Stimulated activated memory B cell treated with anti-CD40 and anti-IgM and Interleukin-4, amounts not matched to agents 10 μg/mL and 1 μg/mL and 100 μg/mL, for 72 hours (primary cell): ENCODE data around the gene PSAP.
"Not testable (repeated sequence)": the region's sequence is repeated elsewhere in the genome, so short reads cannot be mapped to it uniquely, and the experiment has no call there.

Experiments
- ATAC-seq: fragments of 150-1000 bp; cut with Tn5 transposase; 2 replicates; pipeline ENCODE4 v1.10.0; 2021
- H3K27ac Mint-ChIP-seq: one replicate; pipeline ENCODE4 v1.8.0; 2022; ENCODE audit warnings: mild to moderate bottlenecking, mixed read lengths
- H3K27me3 Mint-ChIP-seq: one replicate; pipeline ENCODE4 v1.8.0; 2022; ENCODE audit warnings: mixed read lengths
- H3K36me3 Mint-ChIP-seq: one replicate; pipeline ENCODE4 v1.8.0; 2022; ENCODE audit warnings: mixed read lengths
- H3K4me1 Mint-ChIP-seq: one replicate; pipeline ENCODE4 v1.8.0; 2022; ENCODE audit warnings: mixed read lengths
- H3K4me3 Mint-ChIP-seq: one replicate; pipeline ENCODE4 v1.8.0; 2022; ENCODE audit warnings: mild to moderate bottlenecking, moderate library complexity, mixed read lengths
- H3K9me3 Mint-ChIP-seq: one replicate; pipeline ENCODE4 v1.8.0; 2022; ENCODE audit warnings: mixed read lengths

PSAP gene

DNA sequence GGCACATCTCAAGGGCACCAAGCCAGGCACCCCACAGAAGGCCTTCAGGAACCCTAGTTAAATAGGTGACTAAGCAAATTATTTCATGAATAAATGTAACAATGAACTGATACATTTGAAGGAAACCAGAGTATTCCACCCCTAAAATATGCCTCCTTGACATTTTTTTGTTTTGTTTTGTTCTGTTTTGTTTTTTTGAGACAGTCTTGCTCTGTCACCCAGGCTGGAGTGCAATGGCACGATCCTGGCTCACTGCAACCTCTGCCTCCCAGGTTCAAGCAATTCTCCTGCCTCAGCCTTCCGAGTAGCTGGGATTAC lies 30.2 kb upstream of the PSAP start:
- H3K4me1 Mint-ChIP-seq: peaks cover 53% of the 10 kb centered on the region
- not testable (repeated sequence) for H3K9me3 Mint-ChIP-seq, H3K27me3 Mint-ChIP-seq, H3K36me3 Mint-ChIP-seq, H3K4me3 Mint-ChIP-seq, ATAC-seq
- H3K27ac Mint-ChIP-seq: peak overlapping the region; percentile 15

DNA sequence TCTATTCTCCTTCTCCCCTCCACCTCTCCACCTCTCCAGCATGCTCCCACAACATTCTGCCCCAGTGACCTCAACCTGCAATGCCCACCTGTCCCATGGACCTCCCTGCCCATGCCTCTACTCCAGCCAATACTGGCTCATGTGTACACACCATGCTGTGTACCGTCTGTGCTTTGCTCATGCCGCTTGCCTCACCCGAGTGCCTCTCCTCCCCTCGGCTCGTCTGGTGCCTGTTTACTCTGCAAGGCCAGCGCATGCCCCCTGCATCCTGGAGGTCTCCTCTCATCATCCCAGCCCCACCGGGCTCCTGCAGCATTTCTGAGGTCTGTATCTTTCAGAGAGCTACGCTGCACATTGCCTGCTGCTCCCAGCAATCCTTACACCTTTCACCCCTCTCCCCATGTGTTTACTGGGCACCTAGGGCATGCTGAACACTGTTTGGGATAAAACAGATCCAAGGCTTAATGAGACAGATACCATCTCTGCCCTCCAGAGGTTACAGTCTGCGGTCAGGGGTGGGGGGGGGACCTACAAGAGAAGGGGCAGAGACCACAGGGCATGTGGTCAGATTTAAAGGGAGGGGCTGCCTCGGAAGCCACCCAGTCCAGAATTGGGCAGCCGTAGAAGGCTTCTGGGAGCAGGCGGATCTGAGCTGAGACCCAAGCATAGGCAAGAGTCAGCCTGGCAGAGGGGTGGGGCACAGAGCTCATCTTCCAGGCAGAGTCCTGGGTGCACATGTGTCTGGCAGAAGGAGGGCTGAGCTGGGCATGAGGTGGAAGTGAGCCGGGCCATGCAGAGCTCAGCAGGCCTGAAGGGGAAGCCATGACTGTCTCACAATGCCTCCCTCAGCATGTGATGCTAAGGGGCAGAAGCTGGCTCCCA lies 29.6 kb upstream of the PSAP start:
- no peaks in the 10 kb centered on the region for H3K36me3 Mint-ChIP-seq
- peak overlapping the region; percentile 11 for H3K27ac Mint-ChIP-seq
- H3K27me3 Mint-ChIP-seq: no peaks in the 10 kb centered on the region
- H3K4me3 Mint-ChIP-seq: no peak overlapping the region
- H3K9me3 Mint-ChIP-seq: no peaks in the 10 kb centered on the region
- peaks cover 53% of the 10 kb centered on the region for H3K4me1 Mint-ChIP-seq
- ATAC-seq: no peak

DNA sequence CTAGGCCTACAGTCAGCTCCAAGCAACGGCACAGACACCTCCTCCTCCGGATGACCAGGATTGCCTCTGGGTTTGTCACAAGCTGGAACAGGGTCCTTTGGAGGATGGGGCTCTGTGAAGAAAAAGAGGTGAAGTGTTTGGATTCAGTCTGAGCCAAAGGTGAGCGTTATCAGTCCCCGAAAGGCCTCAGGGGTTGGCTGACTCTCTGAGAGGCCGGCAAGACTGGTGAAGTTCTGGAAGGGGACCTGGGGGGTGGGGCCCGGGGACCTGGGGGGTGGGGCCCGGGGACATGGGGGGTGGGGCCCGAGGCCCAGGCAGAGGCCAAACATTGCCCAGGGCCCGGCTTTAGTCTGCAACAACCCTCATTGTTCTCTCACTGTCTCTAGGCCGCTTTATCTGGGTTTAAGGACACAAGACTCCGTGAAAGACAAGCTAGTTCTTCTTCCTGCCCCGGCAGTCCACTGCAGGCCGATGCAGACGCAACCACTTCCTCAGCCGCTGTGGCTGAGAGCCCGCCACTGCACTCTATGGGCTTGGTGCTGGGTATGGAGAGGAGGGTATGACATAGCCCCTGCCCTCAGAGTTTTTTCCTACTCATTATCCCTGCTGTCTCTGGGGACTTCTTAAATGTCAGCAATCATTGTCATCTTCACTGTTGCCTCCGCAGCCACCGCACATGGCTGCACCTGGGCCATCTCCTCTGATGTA lies 27.4 kb upstream of the PSAP start:
- Mint-ChIP-seq H3K9me3 (no peaks in the 10 kb centered on the region), H3K27ac (peak overlapping the region; percentile 62), H3K36me3 (no peaks in the 10 kb centered on the region), H3K27me3 (no peaks in the 10 kb centered on the region), H3K4me3 (peak overlapping the region; percentile 13), H3K4me1 (peaks cover 56% of the 10 kb centered on the region)
- peak; percentile 96 for ATAC-seq

DNA sequence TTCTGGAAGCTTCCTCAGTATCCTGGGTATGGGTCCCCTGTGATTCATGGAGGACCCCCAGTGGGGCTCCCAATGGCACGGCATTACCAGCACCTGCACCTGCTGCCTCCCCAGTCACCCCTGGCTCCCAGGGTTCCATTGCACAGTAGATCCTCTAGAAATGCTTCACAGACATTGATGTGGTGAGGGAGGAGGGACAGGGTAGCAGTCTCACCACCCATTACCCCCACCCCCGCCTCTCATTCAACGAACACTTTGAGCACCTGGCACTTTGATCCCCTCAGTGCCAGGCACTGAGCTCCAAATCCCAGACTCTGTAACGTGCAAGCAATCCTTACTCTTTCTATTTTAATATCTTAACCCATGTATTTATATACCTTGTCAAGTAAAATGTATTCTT lies 26.8 kb upstream of the PSAP start:
- Mint-ChIP-seq H3K27ac (peak overlapping the region; percentile 62), H3K4me3 (no peak overlapping the region), H3K9me3 (no peaks in the 10 kb centered on the region), H3K27me3 (no peaks in the 10 kb centered on the region), H3K4me1 (peaks cover 56% of the 10 kb centered on the region), H3K36me3 (no peaks in the 10 kb centered on the region)
- ATAC-seq: no peak

DNA sequence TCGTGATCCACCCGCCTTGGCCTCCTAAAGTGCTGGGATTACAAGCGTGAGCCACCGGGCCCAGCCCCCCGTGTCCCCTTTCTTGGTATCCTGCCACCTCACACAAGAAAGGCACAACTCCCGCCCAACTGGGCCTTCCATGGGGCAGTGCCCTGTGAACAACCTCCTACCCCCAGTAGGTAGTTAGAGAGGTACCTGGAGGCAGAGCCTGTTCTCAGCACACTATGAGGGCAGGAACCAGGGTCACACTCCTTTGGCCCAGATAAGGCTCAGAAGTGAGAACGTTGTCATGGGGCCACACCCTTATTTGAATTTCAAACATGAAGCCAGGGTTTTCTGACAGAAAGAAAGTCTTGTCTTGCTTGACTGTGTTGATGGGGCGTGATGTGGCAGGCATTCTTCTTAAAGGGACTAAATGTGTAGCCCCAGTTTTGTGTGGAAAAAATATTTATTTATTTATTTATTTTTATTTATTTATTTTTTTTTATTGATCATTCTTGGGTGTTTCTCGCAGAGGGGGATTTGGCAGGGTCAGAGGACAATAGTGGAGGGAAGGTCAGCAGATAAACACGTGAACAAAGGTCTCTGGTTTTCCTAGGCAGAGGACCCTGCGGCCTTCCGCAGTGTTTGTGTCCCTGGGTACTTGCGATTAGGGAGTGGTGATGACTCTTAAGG lies 23.8 kb upstream of the PSAP start:
- Mint-ChIP-seq H3K4me3 (peak overlapping the region; percentile 19), H3K4me1 (peaks cover 45% of the 10 kb centered on the region), H3K27ac (peak overlapping the region; percentile 33)
- not testable (repeated sequence) for ATAC-seq, H3K27me3 Mint-ChIP-seq, H3K9me3 Mint-ChIP-seq, H3K36me3 Mint-ChIP-seq

DNA sequence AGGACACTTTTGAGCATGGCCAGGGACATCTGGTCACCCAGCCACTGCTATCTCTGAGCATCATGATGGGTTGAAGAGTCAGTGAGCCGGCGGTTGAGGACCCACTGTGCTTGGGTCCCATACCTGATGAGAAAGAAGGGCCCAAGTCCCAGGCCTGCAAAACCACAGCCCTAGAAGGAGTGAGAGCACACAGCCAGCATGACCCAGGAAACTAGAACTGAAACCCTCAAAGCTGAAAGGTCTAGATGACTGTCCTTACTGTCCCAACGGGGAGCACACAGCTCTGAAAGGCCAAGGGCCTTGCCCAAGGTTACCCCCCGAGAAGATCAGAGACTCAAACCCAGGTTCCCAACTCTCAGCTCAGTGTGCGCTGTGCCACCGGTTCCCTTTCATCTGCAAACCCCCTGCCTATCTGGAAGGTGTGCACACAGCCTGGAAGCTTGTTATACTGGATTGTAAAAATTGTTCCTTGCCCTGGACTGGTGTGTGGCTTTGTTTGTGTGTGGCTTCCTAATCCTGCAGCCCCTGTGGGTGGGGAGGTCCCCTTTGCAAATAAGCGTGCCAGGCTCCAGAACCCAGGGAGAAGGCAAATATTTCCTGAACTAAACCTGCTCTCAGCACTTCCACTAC lies 22.6 kb upstream of the PSAP start:
- peak; percentile 98 for ATAC-seq
- Mint-ChIP-seq H3K27me3 (no peaks in the 10 kb centered on the region), H3K4me1 (peaks cover 36% of the 10 kb centered on the region), H3K4me3 (peak overlapping the region; percentile 19), H3K9me3 (no peaks in the 10 kb centered on the region), H3K36me3 (no peaks in the 10 kb centered on the region), H3K27ac (peak overlapping the region; percentile 33)

DNA sequence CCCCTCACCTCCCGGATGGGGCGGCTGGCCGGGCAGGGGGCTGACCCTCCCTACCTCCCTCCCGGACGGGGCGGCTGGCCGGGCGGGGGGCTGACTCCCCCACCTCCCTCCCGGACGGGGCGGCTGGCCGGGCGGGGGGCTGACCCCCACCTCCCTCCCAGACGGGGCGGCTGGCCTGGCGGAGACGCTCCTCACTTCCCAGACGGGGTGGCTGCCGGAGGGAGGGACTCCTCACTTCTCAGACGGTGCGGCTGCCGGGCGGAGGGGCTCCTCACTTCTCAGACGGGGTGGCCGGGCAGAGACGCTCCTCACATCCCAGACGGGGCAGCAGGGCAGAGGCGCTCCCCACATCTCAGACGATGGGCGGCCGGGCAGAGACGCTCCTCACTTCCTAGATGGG lies 18.6 kb upstream of the PSAP start:
- H3K27ac Mint-ChIP-seq, H3K27me3 Mint-ChIP-seq, ATAC-seq, H3K4me3 Mint-ChIP-seq, H3K9me3 Mint-ChIP-seq, H3K36me3 Mint-ChIP-seq: not testable (repeated sequence)
- peaks cover 34% of the 10 kb centered on the region for H3K4me1 Mint-ChIP-seq

DNA sequence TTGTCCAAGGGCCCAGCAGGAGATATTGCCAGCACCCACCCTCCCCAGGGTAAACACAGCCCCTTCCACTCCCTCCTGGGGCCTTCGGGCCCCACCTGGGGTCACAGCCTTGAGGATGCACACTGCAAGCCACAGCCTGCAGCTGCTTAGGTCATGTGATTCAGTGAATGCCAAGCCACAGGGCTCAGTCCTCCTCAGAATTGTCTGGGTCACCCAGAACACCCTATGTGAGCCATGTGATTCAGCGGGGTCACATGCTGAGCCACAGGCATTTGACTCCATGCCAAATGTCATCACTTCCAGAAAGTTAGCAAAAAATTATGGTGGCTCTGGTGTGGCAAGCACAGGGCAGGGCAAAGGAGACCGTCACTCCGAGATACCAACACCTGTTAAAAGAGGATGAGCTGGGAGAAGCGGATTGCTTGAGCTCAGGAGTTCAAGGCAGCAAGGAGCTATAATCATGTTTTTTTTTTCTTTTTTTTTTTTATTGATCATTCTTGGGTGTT lies 17.2 kb upstream of the PSAP start:
- Mint-ChIP-seq H3K27ac (peak overlapping the region; percentile 66), H3K4me3 (no peak overlapping the region), H3K9me3 (no peaks in the 10 kb centered on the region), H3K36me3 (no peaks in the 10 kb centered on the region), H3K4me1 (peaks cover 20% of the 10 kb centered on the region), H3K27me3 (no peaks in the 10 kb centered on the region)
- peak; percentile 92 for ATAC-seq

DNA sequence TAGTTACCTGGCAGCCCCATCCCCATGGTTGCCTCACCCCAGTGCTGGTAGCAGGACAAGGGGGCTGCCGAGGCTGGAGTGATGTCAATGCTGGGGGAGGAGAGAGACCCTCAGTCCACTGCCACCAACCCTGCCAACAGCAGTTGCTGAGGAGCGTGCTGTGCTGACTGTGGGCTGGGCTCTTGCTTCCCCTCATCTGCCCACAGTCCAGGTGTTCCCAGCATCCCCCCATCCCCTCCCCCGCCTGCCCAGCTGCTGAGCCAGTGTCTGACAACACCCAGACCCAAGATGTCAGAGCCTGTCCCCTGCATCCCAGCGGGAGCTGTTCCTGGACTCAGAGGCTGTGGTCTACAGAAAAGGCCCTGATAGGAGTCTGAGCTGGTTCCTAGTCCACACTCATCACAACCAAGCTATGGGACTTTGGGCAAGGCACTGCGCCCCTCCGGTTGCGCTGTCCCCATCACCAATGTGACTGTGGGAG lies 14.6 kb upstream of the PSAP start:
- Mint-ChIP-seq H3K4me3 (no peak overlapping the region), H3K36me3 (no peaks in the 10 kb centered on the region), H3K27ac (no peak overlapping the region), H3K9me3 (no peaks in the 10 kb centered on the region), H3K27me3 (no peaks in the 10 kb centered on the region), H3K4me1 (peaks cover 21% of the 10 kb centered on the region)
- no peak for ATAC-seq

DNA sequence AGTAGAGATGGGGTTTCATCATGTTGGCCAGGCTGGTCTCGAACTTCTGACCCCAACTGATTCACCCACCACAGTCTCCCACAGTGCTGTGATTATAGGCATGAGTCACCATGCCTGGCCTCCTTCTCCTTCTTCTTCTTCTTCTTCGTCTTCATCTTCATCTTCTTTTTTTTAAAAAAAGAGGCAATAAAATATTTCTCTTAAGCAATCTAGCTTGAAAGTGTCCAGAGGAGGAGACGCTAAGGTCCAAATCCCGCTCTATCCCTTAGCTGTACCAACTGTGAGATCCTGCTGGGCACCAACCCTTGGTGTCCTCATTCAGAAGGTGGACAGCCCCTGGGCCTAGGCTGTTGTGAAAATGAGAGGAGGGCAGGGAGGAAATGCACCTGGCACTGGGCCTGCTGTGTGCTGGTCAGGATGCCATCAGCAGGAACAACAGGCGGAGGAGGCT lies 13.9 kb upstream of the PSAP start:
- no peak overlapping the region for H3K27ac Mint-ChIP-seq
- H3K9me3 Mint-ChIP-seq: no peaks in the 10 kb centered on the region
- H3K4me3 Mint-ChIP-seq: no peak overlapping the region
- no peak for ATAC-seq
- H3K27me3 Mint-ChIP-seq: no peaks in the 10 kb centered on the region
- peaks cover 28% of the 10 kb centered on the region for H3K4me1 Mint-ChIP-seq
- no peaks in the 10 kb centered on the region for H3K36me3 Mint-ChIP-seq

DNA sequence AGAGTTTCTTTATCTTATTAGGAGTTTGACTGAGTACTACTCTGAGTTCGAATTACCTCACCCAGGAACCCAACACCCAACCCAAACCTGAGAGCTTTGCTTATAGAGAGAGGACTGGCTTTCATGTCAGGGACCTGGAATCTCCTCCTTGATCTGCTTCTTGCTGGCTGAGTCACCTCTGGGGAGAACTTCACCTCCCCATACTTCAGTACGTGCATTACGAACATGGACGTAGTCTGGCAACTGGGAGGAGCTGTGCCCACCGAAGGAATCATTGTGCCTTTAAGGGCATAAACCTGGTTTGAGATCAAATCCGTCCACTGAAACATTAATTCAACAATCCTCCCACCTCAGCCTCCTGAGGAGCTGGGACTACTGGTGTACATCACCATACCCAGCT lies 12.2 kb upstream of the PSAP start:
- Mint-ChIP-seq H3K9me3 (no peaks in the 10 kb centered on the region), H3K27me3 (no peaks in the 10 kb centered on the region), H3K27ac (no peak overlapping the region), H3K4me1 (peaks cover 33% of the 10 kb centered on the region), H3K36me3 (no peaks in the 10 kb centered on the region), H3K4me3 (no peak overlapping the region)
- no peak for ATAC-seq

DNA sequence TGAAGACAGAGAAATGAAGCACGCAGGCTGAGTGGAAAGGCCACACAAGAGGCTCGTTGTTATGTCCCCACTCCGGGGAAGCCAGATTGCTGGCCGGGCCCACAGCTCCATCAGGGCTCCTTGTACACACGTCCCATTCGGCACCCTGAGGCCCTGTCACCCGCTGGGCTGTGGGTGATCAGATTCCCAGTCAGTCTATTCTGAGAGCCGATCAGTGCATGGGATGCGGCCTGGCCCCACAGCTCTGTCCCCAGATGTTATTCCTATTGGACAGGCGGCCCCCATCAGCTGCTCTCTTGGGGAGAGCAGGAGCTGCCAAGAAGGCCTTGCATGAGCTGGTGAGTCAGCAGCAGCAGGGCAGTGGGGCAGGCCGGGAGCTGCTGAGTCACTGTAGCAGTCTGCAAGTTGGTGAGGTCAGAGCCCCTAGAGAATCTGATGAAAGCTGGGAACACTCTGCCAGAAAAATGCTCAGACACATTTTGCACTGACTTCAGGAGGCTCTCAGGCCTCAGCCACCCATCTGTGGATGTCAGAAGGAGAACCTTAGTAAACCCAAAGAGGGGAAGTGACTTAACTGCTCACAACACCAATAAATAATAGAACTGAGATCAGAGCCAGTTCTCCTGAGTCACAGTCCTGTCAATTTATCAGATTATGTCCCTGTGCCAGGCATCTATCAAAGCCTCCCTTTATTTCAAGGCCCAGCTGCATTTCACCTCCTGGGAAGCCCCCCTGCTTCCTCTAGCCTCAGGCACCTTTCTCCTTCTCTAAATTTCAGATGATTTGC lies 9.4 kb upstream of the PSAP start:
- Mint-ChIP-seq H3K27ac (peak overlapping the region; percentile 63), H3K4me1 (peaks cover 25% of the 10 kb centered on the region), H3K36me3 (no peaks in the 10 kb centered on the region), H3K9me3 (no peaks in the 10 kb centered on the region), H3K4me3 (no peak overlapping the region), H3K27me3 (no peaks in the 10 kb centered on the region)
- peak; percentile 73 for ATAC-seq

DNA sequence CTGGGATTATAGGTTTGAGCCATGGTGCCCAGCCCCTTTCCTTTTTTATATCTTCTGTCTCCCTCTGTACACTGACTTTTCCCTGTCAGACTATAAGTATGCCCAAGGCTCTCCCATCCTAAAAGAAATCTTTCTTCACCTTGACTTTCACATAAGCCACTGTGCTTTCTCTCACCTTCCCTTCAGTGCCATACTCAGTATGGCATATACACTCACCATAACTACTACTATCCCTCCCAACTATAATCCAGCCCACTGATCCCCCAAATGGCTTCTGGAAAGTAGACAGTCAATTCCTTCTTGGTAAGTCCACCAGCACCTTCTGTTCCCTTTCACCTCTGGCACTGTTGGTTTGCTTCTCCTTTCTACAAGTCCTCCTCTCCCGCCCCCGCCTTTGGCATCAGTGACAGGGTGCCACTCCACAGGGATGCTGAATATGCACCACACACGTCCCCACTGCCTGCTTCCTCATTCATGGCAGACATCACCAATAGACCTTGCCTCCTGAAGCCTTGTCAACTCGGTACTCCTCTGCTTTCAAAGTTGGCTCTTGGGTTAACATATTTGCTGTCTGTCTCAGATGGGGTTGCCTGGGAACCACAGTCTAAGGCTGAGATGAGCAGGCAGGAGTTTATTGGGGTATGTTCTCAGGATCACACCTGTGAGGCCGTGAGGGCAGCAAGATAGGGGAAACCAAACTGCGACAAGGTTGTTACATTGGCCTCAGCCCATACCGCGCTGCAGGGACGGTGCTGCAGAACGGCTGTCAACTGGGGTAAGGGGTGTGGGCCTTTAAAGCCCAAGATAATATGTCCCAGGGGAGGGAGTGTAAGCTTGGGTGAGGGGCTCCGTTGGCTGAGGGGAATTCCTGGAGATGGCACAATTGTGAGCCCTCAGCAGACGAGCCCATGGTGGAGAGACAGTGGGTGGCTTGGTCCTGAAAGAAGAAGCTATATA lies 7.2 kb upstream of the PSAP start:
- no peak overlapping the region for H3K4me3 Mint-ChIP-seq
- peak; percentile 57 for ATAC-seq
- no peaks in the 10 kb centered on the region for H3K36me3 Mint-ChIP-seq
- H3K27ac Mint-ChIP-seq: no peak overlapping the region
- peaks cover 20% of the 10 kb centered on the region for H3K4me1 Mint-ChIP-seq
- H3K27me3 Mint-ChIP-seq: no peaks in the 10 kb centered on the region
- H3K9me3 Mint-ChIP-seq: no peaks in the 10 kb centered on the region
